T-helper 1 cell treated with Interleukin-12 subunit alpha and Interleukin-12 subunit beta and Interleukin-4 antibody, amounts not matched to agents 30 μg/mL and 1 μg/mL, for 36 hours (primary cell): ENCODE measurements around the gene RTF2.

Experiments used
- H3K27ac Mint-ChIP-seq: one replicate; pipeline ENCODE4 v1.8.0; 2021; ENCODE audit warnings: mild to moderate bottlenecking, mixed read lengths
- H3K27me3 Mint-ChIP-seq: one replicate; pipeline ENCODE4 v1.8.0; 2021; ENCODE audit warnings: low read depth, mixed read lengths
- H3K36me3 Mint-ChIP-seq: one replicate; pipeline ENCODE4 v1.8.0; 2021; ENCODE audit warnings: low read depth, mixed read lengths
- H3K4me1 Mint-ChIP-seq: one replicate; pipeline ENCODE4 v1.8.0; 2021; ENCODE audit warnings: low read depth, mixed read lengths
- H3K4me3 Mint-ChIP-seq: one replicate; pipeline ENCODE4 v1.8.0; 2021; ENCODE audit warnings: mild to moderate bottlenecking, moderate library complexity, mixed read lengths
- H3K9me3 Mint-ChIP-seq: one replicate; pipeline ENCODE4 v1.8.0; 2021; ENCODE audit warnings: mixed read lengths

RTF2 gene, protein sequence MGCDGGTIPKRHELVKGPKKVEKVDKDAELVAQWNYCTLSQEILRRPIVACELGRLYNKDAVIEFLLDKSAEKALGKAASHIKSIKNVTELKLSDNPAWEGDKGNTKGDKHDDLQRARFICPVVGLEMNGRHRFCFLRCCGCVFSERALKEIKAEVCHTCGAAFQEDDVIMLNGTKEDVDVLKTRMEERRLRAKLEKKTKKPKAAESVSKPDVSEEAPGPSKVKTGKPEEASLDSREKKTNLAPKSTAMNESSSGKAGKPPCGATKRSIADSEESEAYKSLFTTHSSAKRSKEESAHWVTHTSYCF

DNA sequence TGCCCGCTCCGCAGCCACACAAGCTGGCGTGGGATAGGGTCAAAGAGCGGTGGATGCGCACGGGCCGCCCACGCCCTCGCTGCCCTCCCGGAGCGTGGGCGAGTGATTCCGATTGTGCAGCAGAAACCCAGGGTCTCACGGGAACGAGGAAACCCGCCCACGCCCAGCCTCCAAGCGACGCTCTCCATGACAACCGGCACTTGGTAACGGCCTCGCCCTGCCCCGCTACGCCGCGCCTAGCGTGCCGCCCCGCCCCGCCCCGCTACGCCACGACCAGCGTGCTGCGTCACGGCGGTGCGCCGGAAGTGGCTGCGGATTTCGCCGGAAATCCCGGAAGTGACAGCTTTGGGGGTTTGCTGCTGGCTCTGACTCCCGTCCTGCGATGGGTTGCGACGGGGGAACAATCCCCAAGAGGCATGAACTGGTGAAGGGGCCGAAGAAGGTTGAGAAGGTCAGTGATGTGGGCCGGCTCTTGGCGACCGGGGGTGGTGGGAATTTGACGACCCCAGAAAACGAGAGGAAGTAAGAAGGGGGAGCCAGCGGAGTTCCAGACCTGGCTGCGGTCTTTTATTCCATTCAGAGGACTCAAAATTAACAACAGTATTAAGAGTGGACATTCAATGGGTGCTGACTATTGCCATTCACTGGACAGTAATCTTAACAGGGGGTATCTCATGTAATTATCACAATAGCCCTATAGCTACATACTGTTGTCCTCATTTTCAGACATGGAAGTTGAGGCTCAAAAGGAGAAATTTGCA, at the start of gene RTF2:
TSS of gene RTF2 (plus strand) at position 312 of the 761 bp plus-strand sequence. CDS start at position 383, 71 bp downstream.
- peak within 1 kb of the TSS; percentile 99 for H3K4me3 Mint-ChIP-seq
- peaks cover 40% of the 10 kb centered on the region for H3K4me1 Mint-ChIP-seq
- H3K27ac Mint-ChIP-seq = peak within 1 kb of the TSS; percentile 98
- no peaks in the 10 kb centered on the region for H3K27me3 Mint-ChIP-seq
- peaks cover 15% of the 10 kb centered on the region for H3K36me3 Mint-ChIP-seq
- no peaks in the 10 kb centered on the region for H3K9me3 Mint-ChIP-seq

DNA sequence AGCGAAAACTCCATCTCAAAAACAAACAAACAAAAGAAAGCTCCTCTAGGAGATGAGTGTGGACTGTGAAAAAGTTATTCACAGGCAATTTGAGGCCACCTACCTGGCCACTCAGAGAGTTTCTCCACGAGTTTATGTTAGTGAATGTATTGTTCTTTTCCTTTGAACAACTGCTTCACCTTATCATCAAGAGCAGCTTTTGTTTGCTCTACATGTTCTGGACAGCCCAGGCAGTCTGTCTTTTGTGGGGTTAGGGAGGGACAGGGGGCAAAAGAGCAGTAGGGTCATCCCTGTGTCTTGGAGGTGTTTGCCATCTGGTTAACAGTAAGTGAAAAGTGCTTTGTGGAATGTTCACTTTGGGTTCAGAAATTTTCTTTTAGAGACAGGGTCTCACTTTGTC, 48.4 kb upstream of the RTF2 start:
- H3K36me3 Mint-ChIP-seq = peaks cover 34% of the 10 kb centered on the region
- no peaks in the 10 kb centered on the region for H3K9me3 Mint-ChIP-seq
- no peaks in the 10 kb centered on the region for H3K27me3 Mint-ChIP-seq
- H3K4me1 Mint-ChIP-seq = peaks cover 56% of the 10 kb centered on the region
- no peak overlapping the region for H3K4me3 Mint-ChIP-seq
- H3K27ac Mint-ChIP-seq = no peak overlapping the region

DNA sequence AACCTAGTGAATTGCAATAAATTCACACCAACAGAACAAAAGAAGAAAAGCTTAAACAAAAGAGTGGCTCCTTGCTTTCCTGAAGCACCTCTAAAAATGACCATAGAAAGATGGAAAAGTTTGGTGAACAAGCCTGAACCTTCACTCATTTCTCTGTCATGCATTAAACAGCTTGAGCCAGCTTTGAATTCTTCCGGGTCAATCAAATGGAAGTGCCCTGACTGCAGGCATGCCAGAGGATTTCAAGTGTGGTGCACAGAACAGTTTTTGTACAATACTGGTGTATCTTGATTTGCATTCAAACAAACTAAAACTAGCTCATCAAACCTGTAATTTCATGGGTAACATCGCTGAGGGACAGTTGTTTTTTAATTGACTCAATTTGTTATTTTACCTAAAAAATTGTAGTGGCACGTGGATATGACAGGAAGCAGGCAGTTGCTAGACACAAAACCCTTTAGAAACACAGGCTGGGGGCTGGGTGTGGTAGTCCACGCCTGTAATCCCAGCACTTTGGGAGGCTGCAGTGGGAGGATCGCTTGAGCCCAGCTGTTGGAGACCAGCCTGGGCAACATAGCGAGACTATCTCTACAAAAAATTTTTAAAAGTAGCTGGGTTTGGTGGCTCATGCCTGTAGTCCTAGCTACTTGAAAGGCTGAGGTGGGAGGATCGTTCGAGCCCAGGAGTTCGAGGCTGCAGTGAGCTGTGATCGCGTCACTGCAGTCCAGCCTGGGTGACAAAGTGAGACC, 47.3 kb upstream of the RTF2 start:
- Mint-ChIP-seq H3K36me3 (peaks cover 36% of the 10 kb centered on the region), H3K27me3 (no peaks in the 10 kb centered on the region), H3K4me1 (peaks cover 55% of the 10 kb centered on the region), H3K9me3 (no peaks in the 10 kb centered on the region), H3K27ac (peak overlapping the region; percentile 49), H3K4me3 (no peak overlapping the region)

DNA sequence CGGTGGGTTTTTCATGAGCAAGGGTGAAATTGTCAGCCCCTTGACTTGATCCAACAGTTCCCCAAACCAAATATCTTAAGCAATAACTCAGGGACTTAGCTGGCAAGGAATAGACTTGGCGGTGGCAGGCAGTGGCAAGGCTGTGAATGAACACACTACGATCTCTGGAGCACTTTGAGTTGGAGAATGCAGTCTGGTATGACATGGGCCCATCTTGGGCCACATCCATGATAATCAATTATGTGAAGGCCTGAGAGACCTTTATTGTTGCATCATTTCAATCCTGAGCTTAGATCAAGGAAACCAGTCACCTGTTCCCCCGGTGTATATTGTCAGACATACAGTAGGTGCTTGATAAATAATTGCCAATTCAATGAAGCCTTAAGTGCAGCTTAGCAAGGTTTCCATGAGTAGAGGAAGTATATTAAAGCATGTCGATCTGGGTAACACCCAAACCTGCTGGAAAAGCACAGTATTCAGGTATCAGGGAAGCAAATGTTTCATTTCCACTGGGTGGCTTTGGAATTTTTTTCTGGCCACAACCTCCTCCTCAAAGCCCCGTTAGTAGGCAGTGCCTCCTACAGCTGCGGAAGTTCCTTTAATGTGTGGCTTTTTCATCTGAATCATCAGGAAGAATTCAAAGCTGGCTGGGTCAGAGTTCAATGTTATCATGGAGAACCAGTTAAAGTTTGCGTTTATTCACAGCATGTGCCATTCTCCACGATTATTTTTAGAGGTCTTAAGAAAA, 46.2 kb upstream of the RTF2 start:
- H3K4me3 Mint-ChIP-seq = no peak overlapping the region
- H3K27ac Mint-ChIP-seq = peak overlapping the region; percentile 54
- H3K9me3 Mint-ChIP-seq = no peaks in the 10 kb centered on the region
- no peaks in the 10 kb centered on the region for H3K27me3 Mint-ChIP-seq
- peaks cover 45% of the 10 kb centered on the region for H3K4me1 Mint-ChIP-seq
- H3K36me3 Mint-ChIP-seq = peaks cover 31% of the 10 kb centered on the region

DNA sequence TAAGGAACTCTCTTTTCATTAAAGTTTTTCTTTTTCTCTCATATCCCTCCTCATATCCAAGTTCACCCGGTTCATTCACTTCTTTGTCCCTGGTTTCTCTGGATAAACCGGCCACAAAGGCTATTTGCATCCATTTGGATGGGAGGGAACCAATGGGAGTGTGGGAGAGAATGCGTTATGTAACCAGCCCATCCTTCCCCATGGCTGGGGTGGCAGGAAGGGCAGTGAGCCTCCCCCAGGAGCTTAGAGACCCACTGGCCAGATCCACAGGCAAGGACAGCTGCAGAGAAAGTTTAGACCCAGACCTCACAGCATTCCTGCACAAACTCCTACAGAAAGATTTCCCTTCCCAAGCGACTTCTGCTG, 45.6 kb upstream of the RTF2 start:
- H3K9me3 Mint-ChIP-seq = no peaks in the 10 kb centered on the region
- no peak overlapping the region for H3K27ac Mint-ChIP-seq
- peaks cover 27% of the 10 kb centered on the region for H3K36me3 Mint-ChIP-seq
- no peaks in the 10 kb centered on the region for H3K27me3 Mint-ChIP-seq
- H3K4me3 Mint-ChIP-seq = no peak overlapping the region
- peaks cover 40% of the 10 kb centered on the region for H3K4me1 Mint-ChIP-seq

DNA sequence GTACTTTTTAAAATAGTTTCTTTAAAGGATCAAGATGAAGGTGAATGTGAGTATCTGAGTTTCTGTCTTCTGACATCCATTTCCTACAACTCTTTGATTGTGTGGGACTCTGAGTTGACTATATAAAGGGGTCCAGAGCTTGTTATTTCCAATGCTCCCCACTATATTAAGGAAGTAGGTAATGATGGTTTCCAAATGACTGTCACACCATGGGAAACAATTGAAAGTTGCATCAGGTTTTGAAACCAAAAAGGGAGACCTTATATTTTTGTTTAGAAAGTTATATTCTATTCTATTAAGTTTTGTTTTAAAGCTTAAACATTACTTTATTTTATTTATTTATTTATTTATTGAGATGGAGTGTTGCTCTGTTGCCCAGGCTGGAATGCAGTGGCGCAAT, 45.2 kb upstream of the RTF2 start:
- Mint-ChIP-seq H3K9me3 (no peaks in the 10 kb centered on the region), H3K4me3 (no peak overlapping the region), H3K27ac (no peak overlapping the region), H3K27me3 (no peaks in the 10 kb centered on the region), H3K4me1 (peaks cover 36% of the 10 kb centered on the region), H3K36me3 (peaks cover 26% of the 10 kb centered on the region)

DNA sequence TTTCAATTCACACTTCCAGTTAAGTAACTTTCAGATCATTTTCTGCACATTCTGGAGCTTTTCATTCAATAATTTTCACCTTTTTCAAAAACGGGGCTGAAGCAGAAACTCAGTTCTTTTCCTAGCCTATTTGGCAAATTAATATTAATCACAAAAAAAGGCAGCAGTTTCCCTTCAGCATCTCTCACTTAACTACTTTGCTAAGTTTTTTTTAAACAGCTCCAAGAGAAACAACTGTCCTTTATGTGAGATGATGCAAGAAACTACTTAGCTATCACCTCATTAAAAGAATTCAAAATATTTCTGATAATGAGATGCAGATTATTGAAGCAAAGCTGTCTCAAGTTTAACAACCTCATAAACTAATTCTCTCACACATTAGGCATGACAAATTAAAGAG, 44.5 kb upstream of the RTF2 start:
- Mint-ChIP-seq H3K4me3 (no peak overlapping the region), H3K9me3 (no peaks in the 10 kb centered on the region), H3K4me1 (peaks cover 34% of the 10 kb centered on the region), H3K36me3 (peaks cover 22% of the 10 kb centered on the region), H3K27ac (no peak overlapping the region), H3K27me3 (no peaks in the 10 kb centered on the region)

DNA sequence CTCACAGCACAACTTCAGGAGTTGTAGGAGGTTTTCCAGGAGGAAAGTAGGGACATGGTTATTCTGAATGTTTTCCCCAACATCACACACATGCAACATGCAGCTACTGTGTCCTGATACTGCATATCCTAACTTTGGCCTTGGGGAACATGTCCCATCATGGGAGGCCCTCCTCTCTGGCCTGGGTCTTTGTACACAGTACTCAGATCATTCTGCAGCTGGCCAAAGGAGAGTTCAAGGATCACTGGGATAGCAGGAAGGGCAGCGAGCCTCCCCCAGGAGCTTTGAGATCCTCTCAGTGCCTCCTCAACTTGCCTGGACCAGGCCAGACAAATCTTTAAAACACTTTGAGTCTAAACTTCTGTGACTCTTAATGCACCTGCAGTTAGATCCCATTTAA, 43.5 kb upstream of the RTF2 start:
- Mint-ChIP-seq H3K4me1 (peaks cover 41% of the 10 kb centered on the region), H3K36me3 (peaks cover 29% of the 10 kb centered on the region), H3K4me3 (no peak overlapping the region), H3K9me3 (no peaks in the 10 kb centered on the region), H3K27me3 (no peaks in the 10 kb centered on the region), H3K27ac (no peak overlapping the region)

DNA sequence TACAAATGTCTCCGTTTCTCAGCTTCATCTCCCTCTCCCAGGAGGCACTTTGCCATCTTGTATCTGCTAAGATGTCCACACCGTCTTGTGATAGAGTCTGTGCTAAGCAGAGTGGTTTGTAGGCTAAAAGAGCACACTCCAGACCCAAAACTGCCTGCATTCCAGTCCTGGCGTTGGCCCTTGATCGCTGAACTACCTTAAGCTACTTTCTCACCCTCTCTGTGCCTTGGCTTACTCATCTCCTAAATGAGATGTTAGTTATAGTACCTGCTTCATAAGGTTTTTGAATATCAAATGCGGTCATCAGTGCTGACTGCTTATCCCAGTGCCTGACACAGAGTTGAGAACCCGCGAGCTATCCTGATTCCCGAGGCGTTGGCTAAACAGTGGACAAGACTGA, 42.4 kb upstream of the RTF2 start:
- Mint-ChIP-seq H3K27me3 (no peaks in the 10 kb centered on the region), H3K36me3 (peaks cover 33% of the 10 kb centered on the region), H3K4me1 (peaks cover 44% of the 10 kb centered on the region), H3K9me3 (no peaks in the 10 kb centered on the region), H3K27ac (no peak overlapping the region), H3K4me3 (no peak overlapping the region)

DNA sequence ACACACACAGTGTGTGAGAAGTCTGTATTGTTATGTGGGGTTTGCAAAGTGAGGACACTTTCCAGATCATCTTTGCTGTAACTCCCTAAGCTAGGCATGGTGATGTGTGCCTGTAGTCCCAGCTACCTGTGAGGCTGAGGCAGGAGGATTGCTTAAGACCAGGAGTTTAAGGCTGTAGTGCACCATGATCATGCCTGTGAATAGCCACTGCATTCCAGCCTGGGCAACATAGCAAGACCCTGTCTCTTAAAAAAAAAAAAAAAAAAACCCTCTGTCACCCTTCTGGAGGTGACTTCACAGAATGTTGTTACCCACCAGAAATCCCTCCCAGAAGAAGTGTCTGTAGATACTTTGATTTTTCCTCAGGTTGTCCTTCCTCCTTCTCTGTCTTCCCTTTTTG, 41.5 kb upstream of the RTF2 start:
- Mint-ChIP-seq H3K27ac (no peak overlapping the region), H3K27me3 (no peaks in the 10 kb centered on the region), H3K4me3 (no peak overlapping the region), H3K4me1 (peaks cover 37% of the 10 kb centered on the region), H3K36me3 (peaks cover 31% of the 10 kb centered on the region), H3K9me3 (no peaks in the 10 kb centered on the region)

DNA sequence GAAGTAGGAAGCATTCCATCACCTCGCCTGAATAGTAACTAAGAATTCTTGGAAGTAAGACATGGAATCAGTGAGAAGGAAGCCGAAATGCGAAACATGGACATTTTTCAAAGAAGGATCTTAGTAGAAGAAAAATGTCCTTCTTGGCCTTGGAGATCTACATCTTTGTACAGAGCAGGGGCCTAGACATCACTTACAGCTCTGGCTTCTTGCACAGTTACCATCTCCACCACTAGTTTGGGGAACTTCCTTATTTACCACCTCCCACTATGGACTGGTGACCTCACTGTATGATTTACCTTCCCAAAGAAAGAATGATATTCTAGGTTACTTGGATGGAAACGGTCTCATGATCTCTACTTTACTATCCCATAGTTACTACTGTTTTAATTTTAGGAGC, 40.6 kb upstream of the RTF2 start:
- no peaks in the 10 kb centered on the region for H3K9me3 Mint-ChIP-seq
- no peaks in the 10 kb centered on the region for H3K27me3 Mint-ChIP-seq
- peaks cover 26% of the 10 kb centered on the region for H3K36me3 Mint-ChIP-seq
- peak overlapping the region; percentile 2 for H3K4me3 Mint-ChIP-seq
- no peak overlapping the region for H3K27ac Mint-ChIP-seq
- H3K4me1 Mint-ChIP-seq = peaks cover 28% of the 10 kb centered on the region

DNA sequence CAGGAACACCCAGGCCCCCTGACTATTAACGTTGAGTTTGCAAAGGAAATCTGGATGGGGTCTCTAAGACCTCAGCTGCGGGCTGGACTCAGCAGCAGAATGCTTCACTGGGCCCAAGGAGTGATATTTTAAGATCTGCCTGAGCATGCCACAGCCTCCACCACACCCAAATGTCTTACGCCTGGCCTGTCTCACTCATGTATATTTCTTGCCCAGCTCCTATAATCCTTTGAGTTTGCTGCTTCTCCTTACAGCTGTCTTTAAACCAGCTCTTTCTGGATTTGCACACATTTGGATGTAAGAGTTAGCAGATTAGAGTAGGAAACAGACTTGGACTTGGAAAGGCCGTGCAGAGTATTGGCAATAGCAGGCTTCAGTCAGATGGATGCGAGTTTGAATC, 40.0 kb upstream of the RTF2 start:
- Mint-ChIP-seq H3K9me3 (no peaks in the 10 kb centered on the region), H3K27me3 (no peaks in the 10 kb centered on the region), H3K27ac (no peak overlapping the region), H3K4me3 (no peak overlapping the region), H3K4me1 (peaks cover 30% of the 10 kb centered on the region), H3K36me3 (peaks cover 30% of the 10 kb centered on the region)

DNA sequence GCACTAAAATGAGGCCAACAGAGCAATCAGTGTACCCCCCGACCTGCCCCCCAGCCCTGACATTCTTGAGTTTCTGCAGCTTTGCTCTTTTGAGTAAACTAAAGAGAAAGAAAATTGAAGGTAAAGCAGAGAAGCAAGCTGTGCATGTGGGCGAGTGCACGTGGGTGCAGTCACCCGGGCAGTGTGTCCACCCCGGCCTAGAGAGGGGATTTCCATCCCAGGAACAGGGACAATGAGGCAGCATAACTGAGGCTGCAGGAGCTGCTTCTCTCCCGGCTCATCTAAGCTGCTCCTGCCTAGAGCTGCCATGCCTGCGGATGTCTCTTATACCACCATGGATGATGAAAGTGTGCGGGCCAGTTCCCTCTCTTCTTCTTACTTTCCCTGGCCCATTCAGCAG, 39.5 kb upstream of the RTF2 start:
- Mint-ChIP-seq H3K4me3 (peak overlapping the region; percentile 73), H3K27ac (no peak overlapping the region), H3K27me3 (no peaks in the 10 kb centered on the region)

DNA sequence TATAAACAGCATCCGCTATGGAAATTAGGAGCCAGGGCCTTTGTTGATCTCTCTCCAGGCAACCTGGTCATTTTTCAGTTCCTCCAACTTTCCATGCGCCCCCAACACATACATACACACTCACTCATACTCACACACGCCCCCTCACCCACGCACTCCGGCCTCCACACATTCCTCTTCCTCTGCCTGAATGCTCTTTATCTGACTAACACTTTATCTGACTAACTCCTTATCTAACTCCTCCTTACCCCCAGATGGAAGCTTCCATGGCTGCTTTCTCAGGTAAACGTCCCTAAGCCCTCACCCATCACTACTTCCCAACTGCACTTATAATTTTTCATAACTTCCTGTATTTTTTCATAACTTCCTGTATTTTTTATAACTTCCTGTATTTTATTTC, 38.9 kb upstream of the RTF2 start:
- Mint-ChIP-seq H3K36me3 (peaks cover 35% of the 10 kb centered on the region), H3K27ac (peak overlapping the region; percentile 86), H3K9me3 (peaks cover 4% of the 10 kb centered on the region), H3K4me3 (peak overlapping the region; percentile 73), H3K4me1 (peaks cover 30% of the 10 kb centered on the region), H3K27me3 (no peaks in the 10 kb centered on the region)

More for the DNA sequence above, 39.5 kb upstream of the RTF2 start:
- H3K36me3 Mint-ChIP-seq = peaks cover 32% of the 10 kb centered on the region
- H3K9me3 Mint-ChIP-seq = peaks cover under 1% of the 10 kb centered on the region
- peaks cover 30% of the 10 kb centered on the region for H3K4me1 Mint-ChIP-seq
